Muscle of back (tissue), 11 donors: ENCODE data around the gene GNL3. TPM values are rescaled to one million over a fixed set of nuclear protein-coding genes. Genes with fewer than 3 reads are reported as not detected.

Source experiments
- DNase-seq, 3 donors: peaks; one replicate each; pipeline versions ENCODE4 v3.0.0 to v3.0.0-alpha.2; 2013
- polyA plus RNA-seq, 10 donors: library from polyadenylated mRNA; unstranded; fragments of 120-200 nt; gene quantifications; one replicate each; pipeline ENCODE4 v1.2.1, GENCODE V29; 2013; ENCODE audit not compliant: insufficient read length in 10 of 10

Gene GNL3
- polyA plus RNA-seq, 10 donors = 79.4 to 101 (median 86.5) TPM

- DNase-seq = peak in 1 of 3 donors; percentile 59
These were observed 3.8 kb upstream of the GNL3 start for GRCh38 chr3:52682016-52682415.

- no peak for DNase-seq
These were observed 2.2 kb upstream of the GNL3 start for GRCh38 chr3:52683611-52684010.

- DNase-seq = no peak
These were observed 1.6 kb upstream of the GNL3 start for GRCh38 chr3:52684184-52684583.

- DNase-seq = peak; percentile 73 to 89 (median 76)
These were observed 535 bp upstream of the GNL3 start for GRCh38 chr3:52685285-52685708.

GRCh38 chr3:52688266-52688665, 2.4 kb downstream of the GNL3 start:
- DNase-seq = no peak

GRCh38 chr3:52689151-52689550, 3.3 kb downstream of the GNL3 start:
- DNase-seq = no peak

- no peak for DNase-seq
These were observed 4.7 kb downstream of the GNL3 start for GRCh38 chr3:52690560-52690959.

GRCh38 chr3:52693071-52693470, 7.2 kb downstream of the GNL3 start:
- no peak for DNase-seq

- no peak for DNase-seq
These were observed 8.8 kb downstream of the GNL3 start for GRCh38 chr3:52694528-52695189.

GRCh38 chr3:52695798-52696671, 10.2 kb downstream of the GNL3 start:
- DNase-seq = no peak

GRCh38 chr3:52696830-52697631, 11.2 kb downstream of the GNL3 start:
- DNase-seq = no peak

- no peak for DNase-seq
These were observed 11.8 kb downstream of the GNL3 start for GRCh38 chr3:52697632-52697965.

GRCh38 chr3:52703341-52703740, 17.5 kb downstream of the GNL3 start:
- DNase-seq = no peak

- DNase-seq = peak in 2 of 3 donors; percentile 49 to 77
These were observed 19.0 kb downstream of the GNL3 start for GRCh38 chr3:52704611-52705437.

GRCh38 chr3:52705438-52705687, 19.5 kb downstream of the GNL3 start:
- DNase-seq = no peak

- peak; percentile 85 to 99 (median 95) for DNase-seq
These were observed 20.2 kb downstream of the GNL3 start, which contains the start of the genes GLT8D1 and SPCS1 for GRCh38 chr3:52705688-52706686. Gene GLT8D1 (minus strand): TSS chr3:52705791. CDS start chr3:52700460, 5,331 bp downstream. Gene SPCS1 (plus strand): TSS chr3:52706106. CDS start chr3:52706247, 141 bp downstream.

- DNase-seq = no peak
These were observed 21.8 kb downstream of the GNL3 start for GRCh38 chr3:52707585-52707984.

- DNase-seq = no peak
These were observed 24.7 kb downstream of the GNL3 start for GRCh38 chr3:52710512-52710911.

GRCh38 chr3:52712291-52713212, 26.7 kb downstream of the GNL3 start:
- no peak for DNase-seq
